Astrocyte of the spinal cord (primary cell): ENCODE results near the gene PGAM5.
A peak's percentile ranks its signal among the peaks of the same experiment; 100 is the strongest.
"Not testable (repeated sequence)": the region's sequence is repeated elsewhere in the genome, so short reads cannot be mapped to it uniquely, and the experiment has no call there.

Experiments used
- DNase-seq: peaks from one replicate; pipeline ENCODE4 v3.0.0; 2011; ENCODE audit warnings: low read depth, low spot score
- H3K4me3 ChIP-seq: 2 replicates; pipeline ENCODE4 v1.5.1; 2011; ENCODE audit warnings: low read depth, mild to moderate bottlenecking, low read length, moderate library complexity
- in situ Hi-C: cut with HindIII; loops from 2 replicates; pipeline ENCODE4 v1.10.0; 2017; ENCODE audit warnings: low sequenced_read_pairs
- TF ChIP-seq, protein P1 (sequence below): IDR thresholded peaks from 2 replicates; pipeline ENCODE4 v1.5.1; 2012; ENCODE audit warnings: low read depth, mild to moderate bottlenecking, low read length, inconsistent platforms

PGAM5 gene

DNA sequence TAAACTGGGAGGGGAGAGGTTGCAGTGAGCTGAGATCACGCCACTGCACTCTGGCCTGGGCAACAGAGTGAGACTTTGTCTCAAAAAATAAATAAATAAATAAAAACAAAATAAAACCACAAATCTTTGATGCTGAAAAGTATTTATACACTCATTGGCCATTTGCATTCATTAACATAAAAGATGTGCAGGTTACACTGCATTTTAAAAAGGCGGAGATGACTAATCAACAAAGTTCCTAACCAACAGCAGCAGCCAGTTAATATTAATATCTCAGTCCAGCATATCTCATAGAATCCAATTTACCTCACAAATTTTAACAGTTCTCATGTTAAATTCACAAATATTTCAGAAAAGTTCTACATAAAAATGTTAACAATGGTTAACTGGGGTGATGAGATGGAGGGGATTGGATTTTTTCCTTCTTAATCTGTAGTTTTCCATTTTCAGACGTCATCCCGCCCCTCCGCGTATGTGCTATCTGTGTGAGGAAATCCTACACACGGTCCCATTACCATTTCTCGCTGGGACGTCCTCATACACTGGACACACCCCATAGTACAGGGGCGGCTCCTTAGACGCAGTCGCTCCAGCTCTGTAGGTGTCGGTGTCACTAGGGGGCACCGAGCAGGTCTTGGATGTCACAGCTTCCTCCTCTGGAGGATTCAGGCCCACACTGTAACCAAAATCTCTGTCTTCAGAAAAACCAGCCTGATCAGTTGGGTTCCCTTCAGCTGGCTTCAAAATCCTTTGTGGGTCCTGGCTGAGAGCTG, 43.7 kb downstream of the PGAM5 start:
- H3K4me3 ChIP-seq, result no peak overlapping the region
- in situ Hi-C loops, result no loop called here
- TF ChIP-seq, protein P1, sequence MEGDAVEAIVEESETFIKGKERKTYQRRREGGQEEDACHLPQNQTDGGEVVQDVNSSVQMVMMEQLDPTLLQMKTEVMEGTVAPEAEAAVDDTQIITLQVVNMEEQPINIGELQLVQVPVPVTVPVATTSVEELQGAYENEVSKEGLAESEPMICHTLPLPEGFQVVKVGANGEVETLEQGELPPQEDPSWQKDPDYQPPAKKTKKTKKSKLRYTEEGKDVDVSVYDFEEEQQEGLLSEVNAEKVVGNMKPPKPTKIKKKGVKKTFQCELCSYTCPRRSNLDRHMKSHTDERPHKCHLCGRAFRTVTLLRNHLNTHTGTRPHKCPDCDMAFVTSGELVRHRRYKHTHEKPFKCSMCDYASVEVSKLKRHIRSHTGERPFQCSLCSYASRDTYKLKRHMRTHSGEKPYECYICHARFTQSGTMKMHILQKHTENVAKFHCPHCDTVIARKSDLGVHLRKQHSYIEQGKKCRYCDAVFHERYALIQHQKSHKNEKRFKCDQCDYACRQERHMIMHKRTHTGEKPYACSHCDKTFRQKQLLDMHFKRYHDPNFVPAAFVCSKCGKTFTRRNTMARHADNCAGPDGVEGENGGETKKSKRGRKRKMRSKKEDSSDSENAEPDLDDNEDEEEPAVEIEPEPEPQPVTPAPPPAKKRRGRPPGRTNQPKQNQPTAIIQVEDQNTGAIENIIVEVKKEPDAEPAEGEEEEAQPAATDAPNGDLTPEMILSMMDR, result no peak
- no peak for DNase-seq

DNA sequence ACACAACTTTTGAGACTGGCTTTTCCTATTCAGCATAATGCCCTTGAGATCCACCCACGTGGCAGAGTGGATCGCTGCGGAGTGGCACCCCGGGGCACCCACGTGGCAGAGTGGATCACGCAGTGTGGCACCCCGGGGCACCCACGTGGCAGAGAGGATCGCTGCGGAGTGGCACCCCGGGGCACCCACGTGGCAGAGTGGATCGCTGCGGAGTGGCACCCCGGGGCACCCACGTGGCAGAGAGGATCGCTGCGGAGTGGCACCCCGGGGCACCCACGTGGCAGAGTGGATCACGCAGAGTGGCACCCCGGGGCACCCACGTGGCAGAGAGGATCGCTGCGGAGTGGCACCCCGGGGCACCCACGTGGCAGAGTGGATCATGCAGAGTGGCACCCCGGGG, 48.2 kb downstream of the PGAM5 start:
- DNase-seq, in situ Hi-C loops: not testable (repeated sequence)

DNA sequence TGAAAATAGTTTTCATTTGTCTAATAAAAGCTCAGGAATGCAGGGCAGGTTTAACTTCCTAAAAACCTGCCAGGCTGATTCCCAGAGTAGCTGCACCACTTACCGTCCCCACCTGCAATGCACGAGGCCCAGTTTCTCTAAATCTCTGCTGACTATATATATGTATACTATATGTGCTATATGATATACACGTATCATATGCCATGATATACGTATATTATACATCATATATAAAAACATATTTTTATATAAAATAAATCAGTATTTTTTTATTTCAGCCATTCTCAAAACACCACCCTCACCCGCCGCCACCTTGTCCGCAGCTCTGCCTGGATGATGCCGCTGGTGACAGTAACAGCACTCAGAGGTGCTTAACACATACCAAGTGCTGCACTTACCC, 48.7 kb downstream of the PGAM5 start:
- peak overlapping the region; percentile 18 for H3K4me3 ChIP-seq

More for the DNA sequence above, 48.2 kb downstream of the PGAM5 start:
- not testable (repeated sequence) for H3K4me3 ChIP-seq

DNA sequence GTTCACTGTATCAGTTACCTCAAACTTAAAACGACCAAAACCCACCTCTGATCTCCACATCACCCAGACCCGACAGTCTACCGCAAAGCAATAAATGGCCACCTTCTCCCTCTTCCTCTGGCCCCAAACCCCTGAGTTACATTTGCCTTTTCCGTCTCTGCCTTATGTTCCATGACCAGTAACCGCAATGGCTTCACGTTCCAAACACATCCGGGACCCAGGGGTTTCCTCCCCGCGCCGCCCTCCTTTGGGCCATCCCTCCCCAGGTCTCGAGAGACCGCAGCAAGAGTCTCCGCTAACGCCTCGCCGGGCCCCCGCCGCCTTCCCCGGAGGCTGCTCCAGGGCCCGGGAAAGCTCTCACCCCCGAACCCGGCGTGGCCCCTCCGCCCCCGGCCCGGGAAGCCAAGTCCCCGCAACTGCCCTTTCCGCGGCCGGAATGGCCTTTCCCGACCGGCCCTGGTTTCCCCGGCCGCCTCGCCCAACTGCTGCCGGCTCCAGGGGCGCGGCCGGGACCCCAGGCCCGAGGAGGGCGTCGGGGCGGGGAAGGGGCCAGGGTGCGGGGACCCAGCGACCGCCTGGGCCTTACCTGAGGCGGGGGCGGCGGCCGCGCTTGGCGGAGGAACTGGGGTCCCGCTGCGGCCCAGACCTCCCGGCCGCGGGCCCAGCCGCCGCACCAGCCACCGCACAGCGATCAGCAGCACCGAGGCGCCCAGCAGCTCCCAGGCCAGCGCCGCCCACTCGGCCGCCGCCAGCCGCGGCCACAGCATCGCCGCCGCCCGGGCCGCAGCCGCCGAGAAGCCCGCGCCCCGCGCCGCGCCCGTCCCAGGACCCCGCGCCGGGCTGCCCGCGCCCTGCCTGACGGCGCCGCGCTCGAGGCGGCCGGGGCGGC, 50.6 kb downstream of the PGAM5 start, which contains the start of gene ANKLE2:
Gene ANKLE2 (minus strand): TSS at position 801 of the 889 bp plus-strand sequence. CDS start 34 bp downstream, at position 767.
- H3K4me3 ChIP-seq, result peak within 1 kb of the TSS; percentile 76
- in situ Hi-C loops, result no loop called here
- TF ChIP-seq, protein P1, result no peak
- peak; percentile 81 for DNase-seq

More for the DNA sequence above, 48.7 kb downstream of the PGAM5 start:
- DNase-seq, result no peak
- in situ Hi-C loops, result no loop called here
- TF ChIP-seq, protein P1, result no peak

DNA sequence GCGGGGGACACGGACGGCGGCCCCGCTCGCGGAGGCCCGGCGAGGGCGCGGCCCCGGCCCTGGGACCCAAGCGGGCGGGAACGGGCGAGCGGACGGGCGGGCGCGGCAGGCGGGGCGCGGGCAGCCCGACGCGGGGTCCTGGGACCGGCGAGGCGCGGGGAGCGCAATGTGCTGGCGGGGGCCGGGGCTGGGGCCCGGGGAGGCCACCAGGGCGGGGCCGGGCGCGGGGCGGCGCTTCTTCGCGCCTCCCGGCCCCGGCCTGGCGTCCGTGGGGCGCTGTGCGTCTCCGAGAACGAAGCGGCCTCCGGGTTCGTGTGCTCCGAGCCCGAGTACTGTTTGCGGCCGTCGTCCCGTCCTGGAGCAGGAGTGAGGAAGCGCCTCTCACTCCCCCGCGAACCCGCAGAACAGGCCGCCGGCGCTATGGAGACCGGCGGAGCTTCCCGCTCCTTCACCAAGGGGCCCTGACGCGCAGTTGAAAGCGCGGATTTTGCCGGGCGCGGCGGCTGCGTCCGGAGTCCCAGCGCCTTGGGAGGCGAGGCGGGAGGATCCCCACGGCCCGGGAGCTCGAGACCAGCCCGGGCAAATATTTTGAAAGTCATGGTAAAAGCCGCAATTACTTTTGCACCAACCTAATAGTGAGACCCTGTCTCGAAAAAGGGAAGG, 51.4 kb downstream of the PGAM5 start:
- peak overlapping the region; percentile 65 for H3K4me3 ChIP-seq
- peak; percentile 87 for DNase-seq
- in situ Hi-C loops, result no loop called here
- TF ChIP-seq, protein P1, result peak; percentile 9

DNA sequence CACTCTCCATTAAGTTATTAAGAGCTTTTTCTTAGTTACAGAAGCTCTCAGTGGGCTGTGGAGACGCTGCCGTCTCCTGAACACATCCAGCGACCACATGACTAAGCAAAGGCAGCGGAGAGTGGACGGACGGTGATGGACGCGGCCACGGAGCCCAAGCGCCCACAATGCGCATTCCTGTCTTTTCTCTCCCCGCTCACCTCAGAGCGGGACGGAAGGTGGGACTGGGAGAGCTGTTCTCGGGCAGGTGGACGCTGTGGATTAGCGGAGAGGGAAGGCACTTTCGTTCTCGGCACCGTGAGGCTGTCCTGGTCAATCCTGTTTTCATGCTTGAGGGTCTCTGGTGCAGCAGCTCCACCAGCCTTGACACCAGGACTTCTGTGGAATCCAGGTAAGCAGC, 53.6 kb downstream of the PGAM5 start:
- DNase-seq, result no peak
- in situ Hi-C loops, result no loop called here
- H3K4me3 ChIP-seq, result no peak overlapping the region
- TF ChIP-seq, protein P1, result no peak
